ENCODE data around the gene PDK4. TPM values are rescaled to one million over a fixed set of nuclear protein-coding genes. Genes with fewer than 3 reads are reported as not detected.

PDK4 gene
- total RNA-seq, 4 donors from 2014 or later = 134 to 510 (median 273) TPM

DNA sequence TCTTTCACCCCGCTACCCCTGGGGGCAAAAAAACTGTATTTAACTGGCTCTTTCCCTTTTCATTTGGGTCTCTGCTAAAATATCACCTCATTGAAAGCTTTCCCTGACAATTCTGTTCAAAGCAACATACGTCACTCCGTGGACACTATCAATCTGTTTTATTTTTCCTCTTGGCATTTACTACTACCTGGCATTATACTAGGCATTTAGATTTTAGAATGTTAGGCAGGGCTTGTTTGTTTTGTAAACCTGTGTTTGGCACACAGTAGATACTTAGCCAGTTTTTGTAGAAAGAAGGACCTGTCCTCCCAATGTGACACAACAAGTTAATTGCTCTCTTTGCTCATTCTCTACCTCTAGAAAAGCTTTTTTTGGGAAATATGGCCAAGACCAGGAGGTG, 26.5 kb upstream of the PDK4 start:
- no peak overlapping the region for H3K4me3 ChIP-seq
- H3K36me3 ChIP-seq = no peaks in the 10 kb centered on the region
- no peak for TF ChIP-seq POLR2AphosphoS5 (IDR thresholded peaks at IDR 0.05)
- TF ChIP-seq EP300 (IDR thresholded peaks at IDR 0.05; ENCODE audit: low read depth) = no peak
- TF ChIP-seq POLR2A (IDR thresholded peaks at IDR 0.05) = no peak
- TF ChIP-seq, protein P1, sequence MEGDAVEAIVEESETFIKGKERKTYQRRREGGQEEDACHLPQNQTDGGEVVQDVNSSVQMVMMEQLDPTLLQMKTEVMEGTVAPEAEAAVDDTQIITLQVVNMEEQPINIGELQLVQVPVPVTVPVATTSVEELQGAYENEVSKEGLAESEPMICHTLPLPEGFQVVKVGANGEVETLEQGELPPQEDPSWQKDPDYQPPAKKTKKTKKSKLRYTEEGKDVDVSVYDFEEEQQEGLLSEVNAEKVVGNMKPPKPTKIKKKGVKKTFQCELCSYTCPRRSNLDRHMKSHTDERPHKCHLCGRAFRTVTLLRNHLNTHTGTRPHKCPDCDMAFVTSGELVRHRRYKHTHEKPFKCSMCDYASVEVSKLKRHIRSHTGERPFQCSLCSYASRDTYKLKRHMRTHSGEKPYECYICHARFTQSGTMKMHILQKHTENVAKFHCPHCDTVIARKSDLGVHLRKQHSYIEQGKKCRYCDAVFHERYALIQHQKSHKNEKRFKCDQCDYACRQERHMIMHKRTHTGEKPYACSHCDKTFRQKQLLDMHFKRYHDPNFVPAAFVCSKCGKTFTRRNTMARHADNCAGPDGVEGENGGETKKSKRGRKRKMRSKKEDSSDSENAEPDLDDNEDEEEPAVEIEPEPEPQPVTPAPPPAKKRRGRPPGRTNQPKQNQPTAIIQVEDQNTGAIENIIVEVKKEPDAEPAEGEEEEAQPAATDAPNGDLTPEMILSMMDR (IDR thresholded peaks at IDR 0.05) = no peak
- intact Hi-C loops (cut with DNase I; ENCODE audit: low total_unique reads) (no loop called here), in situ Hi-C loops (cut with MboI; ENCODE audit: low pct_ligation_motif_present in 1 of 4, low pct_unique_long_range_greater_than_20kb in 1 of 4, low sequenced_read_pairs in 3 of 4) (no loop called here)
- H3K27me3 ChIP-seq = no peaks in the 10 kb centered on the region
- WGBS, 2 donors (ENCODE audit: low coverage in 1 of 2) = 66 to 93% methylated on average over 3 of the region's 3 CpGs
- no peak for DNase-seq
- no peak overlapping the region for H3K27ac ChIP-seq
- H3K4me1 ChIP-seq = no peaks in the 10 kb centered on the region
- H3K9me3 ChIP-seq = no peaks in the 10 kb centered on the region

GRCh38 chr7:95622001-95622549, 25.8 kb upstream of the PDK4 start:
- Histone ChIP-seq H3K36me3 (no peaks in the 10 kb centered on the region), H3K27ac (no peak overlapping the region), H3K27me3 (no peaks in the 10 kb centered on the region), H3K4me3 (no peak overlapping the region), H3K4me1 (no peaks in the 10 kb centered on the region), H3K9me3 (no peaks in the 10 kb centered on the region)
- no peak for DNase-seq
- in situ Hi-C loops (cut with MboI; ENCODE audit: low pct_ligation_motif_present in 1 of 4, low pct_unique_long_range_greater_than_20kb in 1 of 4, low sequenced_read_pairs in 3 of 4) = no loop called here
- intact Hi-C loops (cut with DNase I; ENCODE audit: low total_unique reads) = no loop called here
- TF ChIP-seq, protein P1 (IDR thresholded peaks at IDR 0.05) = no peak

DNA sequence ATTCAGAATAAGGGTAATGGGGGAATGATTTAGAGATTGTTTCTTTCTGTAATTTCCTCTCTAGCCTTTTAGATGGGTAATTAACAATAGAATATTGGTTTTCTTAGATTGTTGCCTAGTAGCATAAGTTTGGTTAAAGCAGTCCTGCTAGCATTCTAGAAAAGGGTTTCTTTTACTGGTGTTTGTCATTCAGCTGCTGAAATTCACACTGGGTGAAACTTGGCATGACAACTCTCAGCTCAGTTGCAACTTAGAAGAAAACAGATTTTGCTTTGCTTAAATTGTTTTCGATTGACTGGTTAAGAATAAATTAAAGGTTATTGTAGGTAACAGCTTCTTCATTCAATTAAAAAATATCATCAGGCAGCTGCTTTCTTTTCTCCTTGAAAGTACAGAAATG, 25.1 kb upstream of the PDK4 start:
- in situ Hi-C loops (cut with MboI; ENCODE audit: low pct_ligation_motif_present in 1 of 4, low pct_unique_long_range_greater_than_20kb in 1 of 4, low sequenced_read_pairs in 3 of 4) (no loop called here), intact Hi-C loops (cut with DNase I; ENCODE audit: low total_unique reads) (no loop called here)
- Histone ChIP-seq H3K27me3 (no peaks in the 10 kb centered on the region), H3K4me1 (no peaks in the 10 kb centered on the region), H3K36me3 (no peaks in the 10 kb centered on the region), H3K4me3 (no peak overlapping the region), H3K27ac (no peak overlapping the region), H3K9me3 (no peaks in the 10 kb centered on the region)
- TF ChIP-seq EP300 (IDR thresholded peaks at IDR 0.05; ENCODE audit: low read depth) (no peak), POLR2A (IDR thresholded peaks at IDR 0.05) (no peak)
- DNase-seq = no peak
- WGBS, 2 donors (ENCODE audit: low coverage in 1 of 2) = 67 to 77% methylated on average over 1 of the region's 1 CpG

GRCh38 chr7:95620631-95621030, 24.3 kb upstream of the PDK4 start:
- Histone ChIP-seq H3K9me3 (no peaks in the 10 kb centered on the region), H3K27me3 (no peaks in the 10 kb centered on the region), H3K36me3 (no peaks in the 10 kb centered on the region), H3K4me3 (no peak overlapping the region), H3K4me1 (no peaks in the 10 kb centered on the region), H3K27ac (no peak overlapping the region)
- WGBS, 2 donors (ENCODE audit: low coverage in 1 of 2) = 94 to 96% methylated on average over 3 of the region's 3 CpGs
- intact Hi-C loops (cut with DNase I; ENCODE audit: low total_unique reads) (no loop called here), in situ Hi-C loops (cut with MboI; ENCODE audit: low pct_ligation_motif_present in 1 of 4, low pct_unique_long_range_greater_than_20kb in 1 of 4, low sequenced_read_pairs in 3 of 4) (no loop called here)
- DNase-seq = no peak
- TF ChIP-seq EP300 (IDR thresholded peaks at IDR 0.05; ENCODE audit: low read depth) = no peak
- no peak for TF ChIP-seq POLR2AphosphoS5 (IDR thresholded peaks at IDR 0.05)
- no peak for TF ChIP-seq POLR2A (IDR thresholded peaks at IDR 0.05)
- TF ChIP-seq, protein P1 (IDR thresholded peaks at IDR 0.05) = no peak

DNA sequence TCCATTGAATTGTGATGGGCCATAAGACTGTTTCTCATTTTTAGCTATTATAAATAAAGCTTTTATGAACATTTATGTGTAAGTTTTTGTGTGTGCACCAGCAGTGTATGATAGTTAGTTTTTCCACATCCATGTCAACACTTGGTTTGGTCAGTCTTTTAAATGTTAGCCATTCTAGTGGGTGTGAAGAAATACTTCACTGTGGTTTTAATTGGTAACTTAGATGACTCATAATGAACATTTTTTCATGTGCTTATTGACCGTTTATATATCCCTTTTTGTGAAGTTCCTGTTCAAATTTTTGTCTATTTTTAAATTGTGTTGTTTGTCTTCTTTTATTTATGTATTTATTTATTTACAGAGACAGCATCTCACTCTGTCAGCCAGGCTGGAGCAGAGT, 23.6 kb upstream of the PDK4 start:
- Histone ChIP-seq H3K27me3 (no peaks in the 10 kb centered on the region), H3K4me3 (no peak overlapping the region), H3K9me3 (no peaks in the 10 kb centered on the region), H3K27ac (no peak overlapping the region), H3K4me1 (no peaks in the 10 kb centered on the region), H3K36me3 (no peaks in the 10 kb centered on the region)
- TF ChIP-seq POLR2A (IDR thresholded peaks at IDR 0.05) (no peak), EP300 (IDR thresholded peaks at IDR 0.05; ENCODE audit: low read depth) (no peak), POLR2AphosphoS5 (IDR thresholded peaks at IDR 0.05) (no peak)
- TF ChIP-seq, protein P1 (IDR thresholded peaks at IDR 0.05) = no peak
- WGBS, 2 donors (ENCODE audit: low coverage in 1 of 2) = 29 to 52% methylated on average over 1 of the region's 1 CpG
- in situ Hi-C loops (cut with MboI; ENCODE audit: low pct_ligation_motif_present in 1 of 4, low pct_unique_long_range_greater_than_20kb in 1 of 4, low sequenced_read_pairs in 3 of 4) = no loop called here
- DNase-seq = no peak
- intact Hi-C loops (cut with DNase I; ENCODE audit: low total_unique reads) = no loop called here

Measured in transverse colon (tissue), 4 donors.